ENCODE data around the gene APOA1.

DNA sequence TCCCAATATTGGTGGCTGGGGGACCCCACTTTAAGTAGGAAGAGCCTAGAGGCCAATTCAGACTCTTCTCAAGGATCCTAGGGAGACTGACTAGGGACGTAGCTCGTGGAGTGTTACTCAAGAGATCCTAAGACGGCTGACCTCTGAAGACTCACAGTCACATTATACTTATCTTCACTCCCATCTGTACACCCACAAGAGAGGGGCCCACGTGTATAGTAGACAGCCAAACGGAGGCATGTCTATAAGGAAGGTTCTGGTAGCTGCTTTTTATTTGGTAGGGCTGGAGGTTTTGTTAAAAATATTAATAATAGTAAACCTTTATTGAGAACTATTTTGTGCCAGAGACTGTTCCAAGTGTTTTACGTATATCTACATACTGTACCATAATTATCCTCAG is 22.9 kb upstream of the APOA1 start:
- TF ChIP-seq, protein P1, sequence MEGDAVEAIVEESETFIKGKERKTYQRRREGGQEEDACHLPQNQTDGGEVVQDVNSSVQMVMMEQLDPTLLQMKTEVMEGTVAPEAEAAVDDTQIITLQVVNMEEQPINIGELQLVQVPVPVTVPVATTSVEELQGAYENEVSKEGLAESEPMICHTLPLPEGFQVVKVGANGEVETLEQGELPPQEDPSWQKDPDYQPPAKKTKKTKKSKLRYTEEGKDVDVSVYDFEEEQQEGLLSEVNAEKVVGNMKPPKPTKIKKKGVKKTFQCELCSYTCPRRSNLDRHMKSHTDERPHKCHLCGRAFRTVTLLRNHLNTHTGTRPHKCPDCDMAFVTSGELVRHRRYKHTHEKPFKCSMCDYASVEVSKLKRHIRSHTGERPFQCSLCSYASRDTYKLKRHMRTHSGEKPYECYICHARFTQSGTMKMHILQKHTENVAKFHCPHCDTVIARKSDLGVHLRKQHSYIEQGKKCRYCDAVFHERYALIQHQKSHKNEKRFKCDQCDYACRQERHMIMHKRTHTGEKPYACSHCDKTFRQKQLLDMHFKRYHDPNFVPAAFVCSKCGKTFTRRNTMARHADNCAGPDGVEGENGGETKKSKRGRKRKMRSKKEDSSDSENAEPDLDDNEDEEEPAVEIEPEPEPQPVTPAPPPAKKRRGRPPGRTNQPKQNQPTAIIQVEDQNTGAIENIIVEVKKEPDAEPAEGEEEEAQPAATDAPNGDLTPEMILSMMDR (IDR thresholded peaks at IDR 0.05), result no peak
- TF ChIP-seq EZH2 (IDR thresholded peaks at IDR 0.05; ENCODE audit: borderline replicate concordance, insufficient read depth, low read depth, low read length, poor library complexity, severe bottlenecking), result no peak
